D721Med (cell line): Measurements from ENCODE around the gene RPL38.

Experiments used
- DNase-seq: peaks from one replicate; pipeline ENCODE4 v3.0.0; 2011; ENCODE audit warnings: low spot score; ENCODE audit not compliant: insufficient read length
- FAIRE-seq: peaks from 2 replicates; lab custom pipeline; 2011; peaks lifted over from hg19 to GRCh38; lab: Jason Lieb, UNC
- CTCF ChIP-seq: IDR thresholded peaks from 2 replicates; pipeline ENCODE4 v1.5.1; 2012; ENCODE audit warnings: mild to moderate bottlenecking, control low read depth; ENCODE audit not compliant: insufficient read depth; ENCODE audit errors: missing control alignments

Gene RPL38

GRCh38 chr17:74234486-74234885, 31.0 kb downstream of the RPL38 start:
- FAIRE-seq, result no peak
- TF ChIP-seq CTCF, result no peak
- DNase-seq, result no peak

GRCh38 chr17:74235040-74235581, 31.6 kb downstream of the RPL38 start:
- DNase-seq (no peak), FAIRE-seq (no peak)
- no peak for TF ChIP-seq CTCF

- DNase-seq, result no peak
- no peak for TF ChIP-seq CTCF
- no peak for FAIRE-seq
Measured at GRCh38 chr17:74235911-74236371, 32.5 kb downstream of the RPL38 start.

GRCh38 chr17:74237321-74237720, 33.8 kb downstream of the RPL38 start:
- no peak for DNase-seq
- FAIRE-seq, result no peak
- no peak for TF ChIP-seq CTCF

- no peak for TF ChIP-seq CTCF
- DNase-seq, result no peak
- FAIRE-seq, result no peak
Measured at GRCh38 chr17:74239172-74239571, 35.7 kb downstream of the RPL38 start.

GRCh38 chr17:74240618-74241205, 37.2 kb downstream of the RPL38 start:
- FAIRE-seq (no peak), DNase-seq (no peak)
- TF ChIP-seq CTCF, result no peak

GRCh38 chr17:74241431-74241830, 38.0 kb downstream of the RPL38 start:
- DNase-seq, result no peak
- no peak for TF ChIP-seq CTCF
- FAIRE-seq, result no peak
